Measurements from ENCODE around the gene NECAB2. TPM values are rescaled to one million over a fixed set of nuclear protein-coding genes. Genes with fewer than 3 reads are reported as not detected.

The NECAB2 gene
- total RNA-seq, 2 donors from 2014 or later: 2.8 TPM; not detected in 1

DNA sequence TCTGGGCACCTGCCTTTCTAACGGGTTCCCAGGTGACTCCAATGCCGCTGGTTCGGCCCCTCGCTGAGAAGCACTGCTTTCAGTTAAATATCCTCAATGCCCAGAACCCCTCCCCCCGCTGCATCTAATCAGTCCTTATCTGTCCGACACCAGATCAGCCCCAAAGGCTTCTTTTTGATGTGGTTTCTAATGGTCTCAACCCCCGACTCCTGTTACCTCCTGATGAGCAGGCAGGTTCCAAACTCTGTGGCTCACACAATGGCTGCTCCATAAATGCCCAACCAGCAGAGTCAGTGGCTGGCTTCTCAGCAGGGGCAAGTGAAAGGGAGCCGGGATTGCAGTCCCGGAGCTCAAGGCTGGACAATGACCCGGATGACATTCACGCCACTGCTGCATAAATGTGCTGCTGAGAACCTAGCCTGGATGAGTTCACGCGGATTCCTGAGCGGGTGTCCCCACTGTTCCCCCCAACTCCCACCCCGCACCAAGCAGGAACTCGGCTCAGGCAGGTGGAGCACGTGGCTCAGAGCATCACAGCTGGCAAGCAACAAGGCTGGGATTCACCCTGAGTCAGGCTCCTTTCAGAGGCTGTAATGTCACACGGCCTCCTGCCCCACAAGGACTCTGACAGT lies 75.6 kb downstream of the NECAB2 start:
- WGBS: 40% methylated on average over 18 of the region's 18 CpGs
- intact Hi-C loops (cut with DNase I): no loop called here
- no peaks in the 10 kb centered on the region for H3K4me1 ChIP-seq (replicated peaks)
- no peak for TF ChIP-seq POLR2AphosphoS5 (IDR thresholded peaks at IDR 0.05)
- TF ChIP-seq, protein P1, sequence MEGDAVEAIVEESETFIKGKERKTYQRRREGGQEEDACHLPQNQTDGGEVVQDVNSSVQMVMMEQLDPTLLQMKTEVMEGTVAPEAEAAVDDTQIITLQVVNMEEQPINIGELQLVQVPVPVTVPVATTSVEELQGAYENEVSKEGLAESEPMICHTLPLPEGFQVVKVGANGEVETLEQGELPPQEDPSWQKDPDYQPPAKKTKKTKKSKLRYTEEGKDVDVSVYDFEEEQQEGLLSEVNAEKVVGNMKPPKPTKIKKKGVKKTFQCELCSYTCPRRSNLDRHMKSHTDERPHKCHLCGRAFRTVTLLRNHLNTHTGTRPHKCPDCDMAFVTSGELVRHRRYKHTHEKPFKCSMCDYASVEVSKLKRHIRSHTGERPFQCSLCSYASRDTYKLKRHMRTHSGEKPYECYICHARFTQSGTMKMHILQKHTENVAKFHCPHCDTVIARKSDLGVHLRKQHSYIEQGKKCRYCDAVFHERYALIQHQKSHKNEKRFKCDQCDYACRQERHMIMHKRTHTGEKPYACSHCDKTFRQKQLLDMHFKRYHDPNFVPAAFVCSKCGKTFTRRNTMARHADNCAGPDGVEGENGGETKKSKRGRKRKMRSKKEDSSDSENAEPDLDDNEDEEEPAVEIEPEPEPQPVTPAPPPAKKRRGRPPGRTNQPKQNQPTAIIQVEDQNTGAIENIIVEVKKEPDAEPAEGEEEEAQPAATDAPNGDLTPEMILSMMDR (IDR thresholded peaks at IDR 0.05): no peak
- TF ChIP-seq POLR2A (IDR thresholded peaks at IDR 0.05): no peak
- no peak overlapping the region for H3K27ac ChIP-seq
- no peak for DNase-seq (ENCODE audit: low spot score)
- no peak overlapping the region for H3K4me3 ChIP-seq
- H3K9me3 ChIP-seq: no peaks in the 10 kb centered on the region
- H3K36me3 ChIP-seq: no peaks in the 10 kb centered on the region
- peaks cover 6% of the 10 kb centered on the region for H3K27me3 ChIP-seq (replicated peaks; ENCODE audit: insufficient read depth)

GRCh38 chr16:84044118-84044488 lies 76.1 kb downstream of the NECAB2 start:
- no peak for DNase-seq (ENCODE audit: low spot score)
- intact Hi-C loops (cut with DNase I): no loop called here
- Histone ChIP-seq H3K36me3 (no peaks in the 10 kb centered on the region), H3K27ac (no peak overlapping the region), H3K9me3 (no peaks in the 10 kb centered on the region), H3K4me3 (no peak overlapping the region), H3K27me3 (replicated peaks; ENCODE audit: insufficient read depth) (peaks cover 6% of the 10 kb centered on the region), H3K4me1 (replicated peaks) (no peaks in the 10 kb centered on the region)
- no peak for TF ChIP-seq POLR2AphosphoS5 (IDR thresholded peaks at IDR 0.05)
- TF ChIP-seq, protein P1 (IDR thresholded peaks at IDR 0.05): peak in 1 of 4 experiments; percentile 26
- no peak for TF ChIP-seq POLR2A (IDR thresholded peaks at IDR 0.05)
- WGBS: 50% methylated on average over 5 of the region's 5 CpGs

DNA sequence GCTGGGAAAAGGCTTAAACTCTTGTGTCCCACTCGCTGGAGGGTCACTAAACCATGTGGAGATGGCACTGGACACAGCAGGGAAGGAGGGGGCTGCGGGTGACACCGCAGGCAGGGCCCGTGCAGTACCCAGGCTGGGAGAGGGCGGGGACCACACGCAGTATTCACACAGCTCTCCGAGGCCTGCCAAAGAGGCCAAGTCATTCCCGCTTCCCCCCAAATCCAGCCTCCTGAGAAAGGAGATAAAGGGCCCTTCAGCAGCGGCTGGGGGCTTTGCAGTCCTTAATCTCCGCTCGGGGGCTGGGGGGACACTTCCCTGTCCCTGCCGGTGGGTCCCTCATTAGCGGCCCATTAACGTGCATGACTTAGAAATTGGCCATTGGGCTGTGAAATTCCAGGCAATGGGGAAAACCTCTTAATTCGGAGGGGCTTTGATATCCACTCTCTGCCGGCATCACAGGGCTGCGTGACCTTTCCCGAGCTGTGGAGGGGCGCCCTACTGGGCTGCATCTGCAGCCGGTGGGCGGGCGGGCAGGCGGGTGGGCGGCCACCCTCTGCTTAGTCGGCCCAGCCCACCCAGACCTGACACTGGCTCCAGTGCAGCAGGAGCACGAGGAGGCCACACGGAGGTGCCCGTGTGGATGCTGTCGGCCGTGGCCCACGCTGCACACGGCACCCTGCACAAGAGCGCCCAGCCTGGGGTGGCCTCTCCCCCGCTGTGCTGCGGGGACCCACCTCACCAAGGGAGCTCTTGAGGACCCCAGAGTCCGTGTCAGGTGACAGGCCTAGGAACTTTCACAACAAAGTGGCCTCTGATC lies 77.2 kb downstream of the NECAB2 start:
- WGBS: 67% methylated on average over 34 of the region's 36 CpGs
- no peaks in the 10 kb centered on the region for H3K9me3 ChIP-seq
- TF ChIP-seq POLR2A (IDR thresholded peaks at IDR 0.05): no peak
- TF ChIP-seq POLR2AphosphoS5 (IDR thresholded peaks at IDR 0.05): no peak
- TF ChIP-seq, protein P1 (IDR thresholded peaks at IDR 0.05): no peak
- no peak overlapping the region for H3K4me3 ChIP-seq
- no peaks in the 10 kb centered on the region for H3K4me1 ChIP-seq (replicated peaks)
- no peak overlapping the region for H3K27ac ChIP-seq
- intact Hi-C loops (cut with DNase I): no loop called here
- DNase-seq (ENCODE audit: low spot score): no peak
- no peaks in the 10 kb centered on the region for H3K36me3 ChIP-seq
- peaks cover 1% of the 10 kb centered on the region for H3K27me3 ChIP-seq (replicated peaks; ENCODE audit: insufficient read depth)

- WGBS: 96% methylated on average over 19 of the region's 19 CpGs
- intact Hi-C loops (cut with DNase I): no loop called here
Observed at GRCh38 chr16:84045818-84046470, 77.9 kb downstream of the NECAB2 start.

More at GRCh38 chr16:84045818-84046470, 77.9 kb downstream of the NECAB2 start:
- TF ChIP-seq POLR2A (IDR thresholded peaks at IDR 0.05) (no peak), POLR2AphosphoS5 (IDR thresholded peaks at IDR 0.05) (no peak)
- TF ChIP-seq, protein P1 (IDR thresholded peaks at IDR 0.05): no peak
- H3K4me1 ChIP-seq (replicated peaks): no peaks in the 10 kb centered on the region
- H3K27me3 ChIP-seq (replicated peaks; ENCODE audit: insufficient read depth): no peaks in the 10 kb centered on the region
- DNase-seq (ENCODE audit: low spot score): no peak
- H3K27ac ChIP-seq: no peak overlapping the region
- H3K4me3 ChIP-seq: no peak overlapping the region
- no peaks in the 10 kb centered on the region for H3K9me3 ChIP-seq
- no peaks in the 10 kb centered on the region for H3K36me3 ChIP-seq

Data from prostate gland (tissue), 2 donors.